Naive thymus-derived CD4-positive, alpha-beta T cell (primary cell): Measurements from ENCODE around the gene NBL1. TPM values are rescaled to one million over a fixed set of nuclear protein-coding genes. Genes with fewer than 3 reads are reported as not detected.
A peak's percentile ranks its signal among the peaks of the same experiment; 100 is the strongest.

Source experiments
- ATAC-seq: fragments of 150-1000 bp; cut with Tn5 transposase; 2 replicates; pipeline ENCODE4 v1.10.0; 2021; ENCODE audit warnings: mild to moderate bottlenecking, moderate library complexity
- CTCF ChIA-PET: fragments of 350-600 bp; sonication (Branson Sonifier 250); formaldehyde crosslinking; loops from one replicate; lab custom pipeline; 2021; ENCODE audit warnings: antibody characterized with exemption; lab: Charles Lee
- POLR2A ChIA-PET: fragments of 350-600 bp; sonication (Branson Sonifier 250); formaldehyde crosslinking; loops from one replicate; lab custom pipeline; 2021; ENCODE audit warnings: antibody characterized with exemption, inconsistent platforms; lab: Charles Lee
- DNase-seq, 9 donors: peaks; one replicate each; pipeline versions ENCODE4 v3.0.0 to v3.0.0-alpha.2; 2020 to 2022; ENCODE audit warnings: mixed read lengths in 1 of 9
- H3K27ac ChIP-seq: one replicate; pipeline ENCODE4 v1.7.0; 2013; ENCODE audit warnings: mild to moderate bottlenecking, low read depth, low read length, moderate library complexity
- H3K27me3 ChIP-seq, 2 donors: one replicate each; pipeline ENCODE4 v1.7.0; 2013; ENCODE audit warnings: low read length in 2 of 2, mild to moderate bottlenecking in 2 of 2, moderate library complexity in 2 of 2; ENCODE audit not compliant: control insufficient read depth in 2 of 2, insufficient read depth in 2 of 2
- H3K36me3 ChIP-seq, 3 experiments: 1 replicate in 2 of 3; 2 replicates in 1 of 3; pipeline ENCODE4 v1.7.0; 2013; ENCODE audit warnings: low read length in 3 of 3, mild to moderate bottlenecking in 3 of 3, moderate library complexity in 1 of 3; ENCODE audit not compliant: insufficient read depth in 3 of 3, control insufficient read depth in 2 of 3
- H3K4me1 ChIP-seq, 2 donors: one replicate each; pipeline ENCODE4 v1.7.0; 2013; ENCODE audit warnings: low read length in 2 of 2, mild to moderate bottlenecking in 2 of 2, moderate library complexity in 1 of 2; ENCODE audit not compliant: control insufficient read depth in 2 of 2, insufficient read depth in 2 of 2
- H3K4me3 ChIP-seq: 2 replicates; pipeline ENCODE4 v1.7.0; 2013; ENCODE audit warnings: mild to moderate bottlenecking, low read length
- H3K9me3 ChIP-seq, 3 experiments: 1 replicate in 2 of 3; 2 replicates in 1 of 3; pipeline ENCODE4 v1.7.0; 2013; ENCODE audit warnings: low read length in 3 of 3; ENCODE audit not compliant: control insufficient read depth in 2 of 3
- H3K27ac Mint-ChIP-seq, 9 donors: one replicate each; pipeline ENCODE4 v1.8.0; 2020 to 2022; ENCODE audit warnings: mixed read lengths in 9 of 9, mild to moderate bottlenecking in 8 of 9, moderate library complexity in 5 of 9, inconsistent platforms in 2 of 9
- H3K27me3 Mint-ChIP-seq, 5 donors: one replicate each; pipeline ENCODE4 v1.8.0; 2021 to 2022; ENCODE audit warnings: mixed read lengths in 5 of 5, mild to moderate bottlenecking in 1 of 5
- H3K36me3 Mint-ChIP-seq, 5 donors: one replicate each; pipeline ENCODE4 v1.8.0; 2020 to 2022; ENCODE audit warnings: mixed read lengths in 5 of 5, mild to moderate bottlenecking in 3 of 5, inconsistent platforms in 1 of 5
- H3K4me1 Mint-ChIP-seq, 7 donors: one replicate each; pipeline ENCODE4 v1.8.0; 2020 to 2022; ENCODE audit warnings: mixed read lengths in 7 of 7, mild to moderate bottlenecking in 3 of 7, inconsistent platforms in 1 of 7
- H3K4me3 Mint-ChIP-seq, 10 donors: one replicate each; pipeline ENCODE4 v1.8.0; 2020 to 2022; ENCODE audit warnings: mild to moderate bottlenecking in 10 of 10, mixed read lengths in 10 of 10, moderate library complexity in 6 of 10, inconsistent platforms in 2 of 10
- H3K9me3 Mint-ChIP-seq, 11 donors: one replicate each; pipeline ENCODE4 v1.8.0; 2020 to 2022; ENCODE audit warnings: mixed read lengths in 11 of 11, mild to moderate bottlenecking in 4 of 11, inconsistent platforms in 1 of 11, moderate library complexity in 1 of 11
- intact Hi-C, 2 donors: fragments of 100-400 bp; cut with micrococcal nuclease; formaldehyde crosslinking; loops; one replicate each; pipeline ENCODE4 v1.15.1; 2023
- polyA plus RNA-seq, 2 donors: library from polyadenylated mRNA; unstranded; fragments of 300-500 nt; fragmentation: Illumina TruSeq; gene quantifications; one replicate each; pipeline ENCODE4 v1.2.3, GENCODE V29; 2021
- total RNA-seq, 6 experiments: library from RNA in 5 of 6; stranded (reverse) in 5 of 6; gene quantifications; 1 replicate in 5 of 6; 2 replicates in 1 of 6; pipeline ENCODE4 v1.2.3 and lab custom pipeline; 2021 to 2026

NBL1 gene
- total and polyA plus RNA-seq, 7 experiments from 2014 or later, result 2.5 to 36.1 (median 22.6) TPM

GRCh38 chr1:19618428-19618827 is 25.7 kb upstream of the NBL1 start:
- H3K9me3 Mint-ChIP-seq, result no peaks in the 10 kb centered on the region
- H3K27me3 ChIP-seq, result no peaks in the 10 kb centered on the region
- CTCF ChIA-PET, result no interaction called here
- H3K36me3 ChIP-seq, result peaks cover 0 to 10% (median 0%) of the 10 kb centered on the region in 3 experiments
- H3K4me1 Mint-ChIP-seq, result peaks cover 13 to 71% (median 55%) of the 10 kb centered on the region in 7 donors
- intact Hi-C loops, result no loop called here
- no peaks in the 10 kb centered on the region for H3K27me3 Mint-ChIP-seq
- no peak overlapping the region for H3K27ac ChIP-seq
- H3K27ac Mint-ChIP-seq, result no peak overlapping the region
- H3K36me3 Mint-ChIP-seq, result peaks cover 6 to 36% (median 21%) of the 10 kb centered on the region in 5 donors
- H3K4me3 Mint-ChIP-seq, result no peak overlapping the region
- no peak for ATAC-seq
- peaks cover 0 to 3% of the 10 kb centered on the region in 2 donors for H3K4me1 ChIP-seq
- no peak overlapping the region for H3K4me3 ChIP-seq
- no peak for DNase-seq
- H3K9me3 ChIP-seq, result no peaks in the 10 kb centered on the region
- POLR2A ChIA-PET, result interaction anchor here (1.1 to 1.5 kb wide), 3 partner anchors 15 to 25 kb away, joined by 3 to 5 read pairs (median 4); no protein-coding TSS in a partner anchor

GRCh38 chr1:19619697-19620384 is 24.3 kb upstream of the NBL1 start:
- ChIA-PET CTCF (no interaction called here), POLR2A (interaction anchor here (0.7 to 1.5 kb wide), 3 partner anchors 11 to 23 kb away, joined by 3 to 5 read pairs (median 4); a partner anchor contains a TSS)
- no peak overlapping the region for H3K4me3 ChIP-seq
- DNase-seq, result no peak
- intact Hi-C loops, result no loop called here
- H3K27ac ChIP-seq, result no peak overlapping the region
- H3K36me3 ChIP-seq, result peaks cover 0 to 24% (median 3%) of the 10 kb centered on the region in 3 experiments
- no peaks in the 10 kb centered on the region for H3K27me3 ChIP-seq
- Mint-ChIP-seq H3K36me3 (peaks cover 6 to 44% (median 21%) of the 10 kb centered on the region in 5 donors), H3K27me3 (no peaks in the 10 kb centered on the region), H3K27ac (peak overlapping the region in 1 of 9 donors; percentile 6), H3K4me1 (peaks cover 12 to 64% (median 43%) of the 10 kb centered on the region in 7 donors), H3K9me3 (no peaks in the 10 kb centered on the region), H3K4me3 (no peak overlapping the region)
- H3K4me1 ChIP-seq, result peaks cover 0 to 3% of the 10 kb centered on the region in 2 donors
- H3K9me3 ChIP-seq, result no peaks in the 10 kb centered on the region
- no peak for ATAC-seq

- H3K27me3 ChIP-seq, result no peaks in the 10 kb centered on the region
- no peak for DNase-seq
- Mint-ChIP-seq H3K36me3 (peaks cover 0 to 39% (median 14%) of the 10 kb centered on the region in 5 donors), H3K27me3 (no peaks in the 10 kb centered on the region), H3K4me1 (peaks cover 8 to 57% (median 35%) of the 10 kb centered on the region in 7 donors), H3K27ac (peak overlapping the region in 3 of 9 donors; percentile 12 to 25 (median 16)), H3K9me3 (no peaks in the 10 kb centered on the region), H3K4me3 (no peak overlapping the region)
- peaks cover 0 to 34% (median 7%) of the 10 kb centered on the region in 3 experiments for H3K36me3 ChIP-seq
- ChIA-PET POLR2A (interaction anchor here (0.8 to 1.3 kb wide), 2 partner anchors 10 to 11 kb away, joined by 3 to 4 read pairs; no protein-coding TSS in a partner anchor), CTCF (no interaction called here)
- H3K27ac ChIP-seq, result no peak overlapping the region
- intact Hi-C loops, result no loop called here
- H3K4me1 ChIP-seq, result peaks cover 0 to 3% of the 10 kb centered on the region in 2 donors
- H3K4me3 ChIP-seq, result no peak overlapping the region
- ATAC-seq, result no peak
- H3K9me3 ChIP-seq, result no peaks in the 10 kb centered on the region
Observed at GRCh38 chr1:19620786-19621185, 23.3 kb upstream of the NBL1 start.

GRCh38 chr1:19621274-19621950 is 22.7 kb upstream of the NBL1 start:
- H3K4me3 ChIP-seq, result no peak overlapping the region
- no peak for ATAC-seq
- no peak overlapping the region for H3K27ac ChIP-seq
- peak overlapping the region in 4 of 9 donors; percentile 4 to 36 (median 18) for H3K27ac Mint-ChIP-seq
- peaks cover 2 to 40% (median 8%) of the 10 kb centered on the region in 3 experiments for H3K36me3 ChIP-seq
- no peaks in the 10 kb centered on the region for H3K27me3 Mint-ChIP-seq
- peaks cover 0 to 3% of the 10 kb centered on the region in 2 donors for H3K4me1 ChIP-seq
- H3K4me3 Mint-ChIP-seq, result no peak overlapping the region
- ChIA-PET POLR2A (interaction anchor here (0.8 kb wide), 1 partner anchor 12 kb away, joined by 3 read pairs; no protein-coding TSS in a partner anchor), CTCF (no interaction called here)
- no peak for DNase-seq
- no peaks in the 10 kb centered on the region for H3K27me3 ChIP-seq
- H3K36me3 Mint-ChIP-seq, result peaks cover 0 to 45% (median 21%) of the 10 kb centered on the region in 5 donors
- no peaks in the 10 kb centered on the region for H3K9me3 ChIP-seq
- H3K4me1 Mint-ChIP-seq, result peaks cover 8 to 54% (median 35%) of the 10 kb centered on the region in 7 donors
- intact Hi-C loops, result no loop called here
- no peaks in the 10 kb centered on the region for H3K9me3 Mint-ChIP-seq

- Mint-ChIP-seq H3K4me1 (peaks cover 8 to 46% (median 30%) of the 10 kb centered on the region in 7 donors), H3K36me3 (peaks cover 0 to 48% (median 21%) of the 10 kb centered on the region in 5 donors), H3K9me3 (no peaks in the 10 kb centered on the region), H3K27ac (no peak overlapping the region), H3K4me3 (no peak overlapping the region), H3K27me3 (no peaks in the 10 kb centered on the region)
- Histone ChIP-seq H3K27me3 (no peaks in the 10 kb centered on the region), H3K4me1 (peaks cover 0 to 3% of the 10 kb centered on the region in 2 donors), H3K9me3 (no peaks in the 10 kb centered on the region), H3K36me3 (peaks cover 7 to 43% (median 12%) of the 10 kb centered on the region in 3 experiments), H3K27ac (no peak overlapping the region), H3K4me3 (no peak overlapping the region)
- no peak for DNase-seq
- ChIA-PET POLR2A (no interaction called here), CTCF (no interaction called here)
- ATAC-seq, result no peak
- intact Hi-C loops, result no loop called here
Observed at GRCh38 chr1:19622204-19622603, 21.9 kb upstream of the NBL1 start.

GRCh38 chr1:19623523-19623922 is 20.6 kb upstream of the NBL1 start:
- H3K4me1 ChIP-seq, result peaks cover 0 to 3% of the 10 kb centered on the region in 2 donors
- CTCF ChIA-PET, result no interaction called here
- no peak overlapping the region for H3K4me3 Mint-ChIP-seq
- peaks cover 0 to 50% (median 21%) of the 10 kb centered on the region in 5 donors for H3K36me3 Mint-ChIP-seq
- no peak overlapping the region for H3K27ac Mint-ChIP-seq
- no peaks in the 10 kb centered on the region for H3K27me3 ChIP-seq
- no peak for DNase-seq
- peaks cover 6 to 38% (median 28%) of the 10 kb centered on the region in 7 donors for H3K4me1 Mint-ChIP-seq
- H3K4me3 ChIP-seq, result no peak overlapping the region
- no peaks in the 10 kb centered on the region for H3K27me3 Mint-ChIP-seq
- POLR2A ChIA-PET, result interaction anchor here (0.8 kb wide), 1 partner anchor 23 kb away, joined by 3 read pairs; no protein-coding TSS in a partner anchor
- H3K9me3 Mint-ChIP-seq, result no peaks in the 10 kb centered on the region
- peaks cover 7 to 48% (median 18%) of the 10 kb centered on the region in 3 experiments for H3K36me3 ChIP-seq
- no peak overlapping the region for H3K27ac ChIP-seq
- H3K9me3 ChIP-seq, result no peaks in the 10 kb centered on the region
- no peak for ATAC-seq
- intact Hi-C loops, result no loop called here
